HEK293 (cell line): Measurements from ENCODE around the gene EARS2.

Source experiments
- FEZF1 ChIP-seq: fragments of 450-650 bp; formaldehyde crosslinking; IDR thresholded peaks from 2 replicates; pipeline ENCODE4 v1.5.1; 2016; ENCODE audit warnings: missing biosample characterization, missing genetic modification characterization
- TCF7L2 ChIP-seq: IDR thresholded peaks from 2 replicates; pipeline ENCODE4 v1.6.1; 2011; ENCODE audit warnings: low read depth, mild to moderate bottlenecking, inconsistent platforms, low read length, moderate library complexity, borderline replicate concordance
- ZNF169 ChIP-seq: fragments of 450-650 bp; formaldehyde crosslinking; IDR thresholded peaks from 2 replicates; pipeline ENCODE4 v1.5.1; 2016; ENCODE audit warnings: missing biosample characterization, missing genetic modification characterization
- ZNF221 ChIP-seq: fragments of 450-650 bp; formaldehyde crosslinking; IDR thresholded peaks from 2 replicates; pipeline ENCODE4 v1.5.1; 2017; ENCODE audit warnings: missing biosample characterization, missing genetic modification characterization, borderline replicate concordance
- ZNF266 ChIP-seq: fragments of 450-650 bp; formaldehyde crosslinking; IDR thresholded peaks from 2 replicates; pipeline ENCODE4 v1.5.1; 2016; ENCODE audit warnings: missing biosample characterization, missing genetic modification characterization, low read depth
- ZNF350 ChIP-seq: fragments of 450-650 bp; formaldehyde crosslinking; IDR thresholded peaks from 2 replicates; pipeline ENCODE4 v1.5.0; 2017; ENCODE audit warnings: missing biosample characterization, mild to moderate bottlenecking, missing genetic modification characterization
- ZNF416 ChIP-seq: fragments of 450-650 bp; formaldehyde crosslinking; IDR thresholded peaks from 2 replicates; pipeline ENCODE4 v1.5.1; 2016; ENCODE audit warnings: missing biosample characterization, missing genetic modification characterization
- ZNF626 ChIP-seq: fragments of 450-650 bp; sonication (Bioruptor Pico); formaldehyde crosslinking; IDR thresholded peaks from 2 replicates; pipeline ENCODE4 v1.5.1; 2018; ENCODE audit warnings: missing biosample characterization, missing genetic modification characterization, inconsistent platforms
- ZNF785 ChIP-seq: fragments of 450-650 bp; formaldehyde crosslinking; IDR thresholded peaks from 2 replicates; pipeline ENCODE4 v1.5.1; 2016; ENCODE audit warnings: missing biosample characterization, missing genetic modification characterization
- TF ChIP-seq, protein P1 (sequence below): fragments of 450-650 bp; formaldehyde crosslinking; IDR thresholded peaks from 2 replicates; pipeline ENCODE4 v1.5.1; 2016; ENCODE audit warnings: missing biosample characterization, missing genetic modification characterization
- TF ChIP-seq, protein P2 (sequence below): fragments of 450-650 bp; formaldehyde crosslinking; IDR thresholded peaks from 2 replicates; pipeline ENCODE4 v1.5.1; 2016; ENCODE audit warnings: missing biosample characterization, missing genetic modification characterization
- TF ChIP-seq, protein P3 (sequence below): fragments of 450-650 bp; formaldehyde crosslinking; IDR thresholded peaks from 2 replicates; pipeline ENCODE4 v1.5.1; 2016; ENCODE audit warnings: missing biosample characterization, missing genetic modification characterization
- TF ChIP-seq, protein P4 (sequence below): fragments of 450-650 bp; formaldehyde crosslinking; IDR thresholded peaks from 2 replicates; pipeline ENCODE4 v1.5.1; 2016; ENCODE audit warnings: missing biosample characterization, missing genetic modification characterization

DNA sequence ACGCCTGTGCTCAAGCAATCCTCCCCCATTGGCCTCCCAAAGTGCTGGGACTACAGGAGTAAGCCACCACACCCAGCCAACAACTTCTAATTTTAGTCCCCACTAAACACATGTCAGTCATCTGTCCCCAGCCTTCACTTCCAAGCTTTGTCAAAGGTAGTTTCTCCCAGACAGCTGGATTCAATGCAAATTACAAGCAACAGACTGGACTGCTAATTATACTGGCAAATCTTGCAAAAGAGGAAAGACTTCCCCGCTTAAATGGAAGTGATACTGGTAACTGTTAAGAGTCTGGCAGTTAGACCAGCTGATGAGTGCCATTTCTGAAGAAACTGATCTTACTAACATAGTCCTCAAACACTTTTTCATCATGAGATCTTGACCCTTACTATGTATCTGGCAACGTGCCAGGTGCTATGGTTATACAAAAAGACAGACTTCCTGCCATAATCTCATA, 38.7 kb downstream of the EARS2 start:
- TF ChIP-seq, protein P1, sequence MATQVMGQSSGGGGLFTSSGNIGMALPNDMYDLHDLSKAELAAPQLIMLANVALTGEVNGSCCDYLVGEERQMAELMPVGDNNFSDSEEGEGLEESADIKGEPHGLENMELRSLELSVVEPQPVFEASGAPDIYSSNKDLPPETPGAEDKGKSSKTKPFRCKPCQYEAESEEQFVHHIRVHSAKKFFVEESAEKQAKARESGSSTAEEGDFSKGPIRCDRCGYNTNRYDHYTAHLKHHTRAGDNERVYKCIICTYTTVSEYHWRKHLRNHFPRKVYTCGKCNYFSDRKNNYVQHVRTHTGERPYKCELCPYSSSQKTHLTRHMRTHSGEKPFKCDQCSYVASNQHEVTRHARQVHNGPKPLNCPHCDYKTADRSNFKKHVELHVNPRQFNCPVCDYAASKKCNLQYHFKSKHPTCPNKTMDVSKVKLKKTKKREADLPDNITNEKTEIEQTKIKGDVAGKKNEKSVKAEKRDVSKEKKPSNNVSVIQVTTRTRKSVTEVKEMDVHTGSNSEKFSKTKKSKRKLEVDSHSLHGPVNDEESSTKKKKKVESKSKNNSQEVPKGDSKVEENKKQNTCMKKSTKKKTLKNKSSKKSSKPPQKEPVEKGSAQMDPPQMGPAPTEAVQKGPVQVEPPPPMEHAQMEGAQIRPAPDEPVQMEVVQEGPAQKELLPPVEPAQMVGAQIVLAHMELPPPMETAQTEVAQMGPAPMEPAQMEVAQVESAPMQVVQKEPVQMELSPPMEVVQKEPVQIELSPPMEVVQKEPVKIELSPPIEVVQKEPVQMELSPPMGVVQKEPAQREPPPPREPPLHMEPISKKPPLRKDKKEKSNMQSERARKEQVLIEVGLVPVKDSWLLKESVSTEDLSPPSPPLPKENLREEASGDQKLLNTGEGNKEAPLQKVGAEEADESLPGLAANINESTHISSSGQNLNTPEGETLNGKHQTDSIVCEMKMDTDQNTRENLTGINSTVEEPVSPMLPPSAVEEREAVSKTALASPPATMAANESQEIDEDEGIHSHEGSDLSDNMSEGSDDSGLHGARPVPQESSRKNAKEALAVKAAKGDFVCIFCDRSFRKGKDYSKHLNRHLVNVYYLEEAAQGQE (tag by site-specific recombination), result no peak
- no peak for TF ChIP-seq ZNF626
- TF ChIP-seq, protein P2, sequence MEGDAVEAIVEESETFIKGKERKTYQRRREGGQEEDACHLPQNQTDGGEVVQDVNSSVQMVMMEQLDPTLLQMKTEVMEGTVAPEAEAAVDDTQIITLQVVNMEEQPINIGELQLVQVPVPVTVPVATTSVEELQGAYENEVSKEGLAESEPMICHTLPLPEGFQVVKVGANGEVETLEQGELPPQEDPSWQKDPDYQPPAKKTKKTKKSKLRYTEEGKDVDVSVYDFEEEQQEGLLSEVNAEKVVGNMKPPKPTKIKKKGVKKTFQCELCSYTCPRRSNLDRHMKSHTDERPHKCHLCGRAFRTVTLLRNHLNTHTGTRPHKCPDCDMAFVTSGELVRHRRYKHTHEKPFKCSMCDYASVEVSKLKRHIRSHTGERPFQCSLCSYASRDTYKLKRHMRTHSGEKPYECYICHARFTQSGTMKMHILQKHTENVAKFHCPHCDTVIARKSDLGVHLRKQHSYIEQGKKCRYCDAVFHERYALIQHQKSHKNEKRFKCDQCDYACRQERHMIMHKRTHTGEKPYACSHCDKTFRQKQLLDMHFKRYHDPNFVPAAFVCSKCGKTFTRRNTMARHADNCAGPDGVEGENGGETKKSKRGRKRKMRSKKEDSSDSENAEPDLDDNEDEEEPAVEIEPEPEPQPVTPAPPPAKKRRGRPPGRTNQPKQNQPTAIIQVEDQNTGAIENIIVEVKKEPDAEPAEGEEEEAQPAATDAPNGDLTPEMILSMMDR (tag by site-specific recombination), result no peak
- no peak for TF ChIP-seq TCF7L2
- no peak for TF ChIP-seq FEZF1 (tag by site-specific recombination)
- no peak for TF ChIP-seq ZNF350 (tag by site-specific recombination)
- TF ChIP-seq, protein P3, sequence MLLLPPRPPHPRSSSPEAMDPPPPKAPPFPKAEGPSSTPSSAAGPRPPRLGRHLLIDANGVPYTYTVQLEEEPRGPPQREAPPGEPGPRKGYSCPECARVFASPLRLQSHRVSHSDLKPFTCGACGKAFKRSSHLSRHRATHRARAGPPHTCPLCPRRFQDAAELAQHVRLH (tag by site-specific recombination), result no peak
- TF ChIP-seq ZNF785 (tag by site-specific recombination), result no peak
- no peak for TF ChIP-seq ZNF416
- TF ChIP-seq, protein P4, sequence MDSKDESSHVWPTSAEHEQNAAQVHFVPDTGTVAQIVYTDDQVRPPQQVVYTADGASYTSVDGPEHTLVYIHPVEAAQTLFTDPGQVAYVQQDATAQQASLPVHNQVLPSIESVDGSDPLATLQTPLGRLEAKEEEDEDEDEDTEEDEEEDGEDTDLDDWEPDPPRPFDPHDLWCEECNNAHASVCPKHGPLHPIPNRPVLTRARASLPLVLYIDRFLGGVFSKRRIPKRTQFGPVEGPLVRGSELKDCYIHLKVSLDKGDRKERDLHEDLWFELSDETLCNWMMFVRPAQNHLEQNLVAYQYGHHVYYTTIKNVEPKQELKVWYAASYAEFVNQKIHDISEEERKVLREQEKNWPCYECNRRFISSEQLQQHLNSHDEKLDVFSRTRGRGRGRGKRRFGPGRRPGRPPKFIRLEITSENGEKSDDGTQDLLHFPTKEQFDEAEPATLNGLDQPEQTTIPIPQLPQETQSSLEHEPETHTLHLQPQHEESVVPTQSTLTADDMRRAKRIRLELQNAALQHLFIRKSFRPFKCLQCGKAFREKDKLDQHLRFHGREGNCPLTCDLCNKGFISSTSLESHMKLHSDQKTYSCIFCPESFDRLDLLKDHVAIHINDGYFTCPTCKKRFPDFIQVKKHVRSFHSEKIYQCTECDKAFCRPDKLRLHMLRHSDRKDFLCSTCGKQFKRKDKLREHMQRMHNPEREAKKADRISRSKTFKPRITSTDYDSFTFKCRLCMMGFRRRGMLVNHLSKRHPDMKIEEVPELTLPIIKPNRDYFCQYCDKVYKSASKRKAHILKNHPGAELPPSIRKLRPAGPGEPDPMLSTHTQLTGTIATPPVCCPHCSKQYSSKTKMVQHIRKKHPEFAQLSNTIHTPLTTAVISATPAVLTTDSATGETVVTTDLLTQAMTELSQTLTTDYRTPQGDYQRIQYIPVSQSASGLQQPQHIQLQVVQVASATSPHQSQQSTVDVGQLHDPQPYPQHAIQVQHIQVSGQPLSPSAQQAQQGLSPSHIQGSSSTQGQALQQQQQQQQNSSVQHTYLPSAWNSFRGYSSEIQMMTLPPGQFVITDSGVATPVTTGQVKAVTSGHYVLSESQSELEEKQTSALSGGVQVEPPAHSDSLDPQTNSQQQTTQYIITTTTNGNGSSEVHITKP (tag by site-specific recombination), result no peak
- TF ChIP-seq ZNF169 (tag by site-specific recombination), result no peak
- no peak for TF ChIP-seq ZNF266 (tag by site-specific recombination)
- TF ChIP-seq ZNF221 (tag by site-specific recombination), result no peak
